ENCODE results near the gene ANKS1B. TPM values are rescaled to one million over a fixed set of nuclear protein-coding genes. Genes with fewer than 3 reads are reported as not detected.

Gene ANKS1B
- total RNA-seq, 1 experiment from 2014 or later = 18.8 TPM

- Mint-ChIP-seq H3K27ac (ENCODE audit: low read depth, unreplicated experiment) (no peak overlapping the region), H3K36me3 (ENCODE audit: insufficient read depth, unreplicated experiment) (peaks cover 7% of the 10 kb centered on the region), H3K4me1 (ENCODE audit: insufficient read depth, unreplicated experiment) (peaks cover 5% of the 10 kb centered on the region), H3K9me3 (ENCODE audit: unreplicated experiment) (no peaks in the 10 kb centered on the region), H3K4me3 (ENCODE audit: unreplicated experiment) (no peak overlapping the region), H3K27me3 (ENCODE audit: insufficient read depth, unreplicated experiment) (no peaks in the 10 kb centered on the region)
- CTCF ChIA-PET = interaction anchor here (0.7 kb wide), 1 partner anchor 911 kb away, joined by 3 read pairs; no protein-coding TSS in a partner anchor
- BruUV-seq (replicated peaks) = no TSS peak
- no peak for TF ChIP-seq CTCF (IDR thresholded peaks at IDR 0.05; ENCODE audit: unreplicated experiment)
- POLR2A ChIA-PET = no interaction called here
- intact Hi-C loops (cut with micrococcal nuclease) = no loop called here
- DNase-seq (ENCODE audit: unreplicated experiment) = no peak
These were observed 435.1 kb downstream of the ANKS1B start for GRCh38 chr12:99549651-99550050.

- intact Hi-C loops (cut with micrococcal nuclease) = no loop called here
- no TSS peak for BruUV-seq (replicated peaks)
- no peak overlapping the region for H3K4me3 Mint-ChIP-seq (ENCODE audit: unreplicated experiment)
- DNase-seq (ENCODE audit: unreplicated experiment) = no peak
- ChIA-PET POLR2A (no interaction called here), CTCF (interaction anchor here (0.5 to 0.7 kb wide), 2 partner anchors 24 to 911 kb away, joined by 3 read pairs; no protein-coding TSS in a partner anchor)
- no peak overlapping the region for H3K27ac Mint-ChIP-seq (ENCODE audit: low read depth, unreplicated experiment)
- no peaks in the 10 kb centered on the region for H3K27me3 Mint-ChIP-seq (ENCODE audit: insufficient read depth, unreplicated experiment)
- no peaks in the 10 kb centered on the region for H3K9me3 Mint-ChIP-seq (ENCODE audit: unreplicated experiment)
- TF ChIP-seq CTCF (IDR thresholded peaks at IDR 0.05; ENCODE audit: unreplicated experiment) = no peak
- H3K4me1 Mint-ChIP-seq (ENCODE audit: insufficient read depth, unreplicated experiment) = peaks cover 5% of the 10 kb centered on the region
- H3K36me3 Mint-ChIP-seq (ENCODE audit: insufficient read depth, unreplicated experiment) = peaks cover 7% of the 10 kb centered on the region
These were observed 435.5 kb downstream of the ANKS1B start for GRCh38 chr12:99549196-99549595.

- intact Hi-C loops (cut with micrococcal nuclease) = no loop called here
- no TSS peak for BruUV-seq (replicated peaks)
- POLR2A ChIA-PET = no interaction called here
- Mint-ChIP-seq H3K9me3 (ENCODE audit: unreplicated experiment) (no peaks in the 10 kb centered on the region), H3K27ac (ENCODE audit: low read depth, unreplicated experiment) (no peak overlapping the region), H3K36me3 (ENCODE audit: insufficient read depth, unreplicated experiment) (no peaks in the 10 kb centered on the region), H3K4me3 (ENCODE audit: unreplicated experiment) (no peak overlapping the region), H3K27me3 (ENCODE audit: insufficient read depth, unreplicated experiment) (no peaks in the 10 kb centered on the region), H3K4me1 (ENCODE audit: insufficient read depth, unreplicated experiment) (no peaks in the 10 kb centered on the region)
- CTCF ChIA-PET = no interaction called here
- no peak for DNase-seq (ENCODE audit: unreplicated experiment)
- no peak for TF ChIP-seq CTCF (IDR thresholded peaks at IDR 0.05; ENCODE audit: unreplicated experiment)
These were observed 440.3 kb downstream of the ANKS1B start for GRCh38 chr12:99544457-99544856.

- TF ChIP-seq CTCF (IDR thresholded peaks at IDR 0.05; ENCODE audit: unreplicated experiment) = no peak
- H3K4me3 Mint-ChIP-seq (ENCODE audit: unreplicated experiment) = no peak overlapping the region
- H3K36me3 Mint-ChIP-seq (ENCODE audit: insufficient read depth, unreplicated experiment) = no peaks in the 10 kb centered on the region
- ChIA-PET POLR2A (no interaction called here), CTCF (interaction anchor here (0.7 kb wide), 1 partner anchor 140 kb away, joined by 3 read pairs; no protein-coding TSS in a partner anchor)
- no peaks in the 10 kb centered on the region for H3K9me3 Mint-ChIP-seq (ENCODE audit: unreplicated experiment)
- no peaks in the 10 kb centered on the region for H3K27me3 Mint-ChIP-seq (ENCODE audit: insufficient read depth, unreplicated experiment)
- peaks cover 6% of the 10 kb centered on the region for H3K4me1 Mint-ChIP-seq (ENCODE audit: insufficient read depth, unreplicated experiment)
- H3K27ac Mint-ChIP-seq (ENCODE audit: low read depth, unreplicated experiment) = no peak overlapping the region
- BruUV-seq (replicated peaks) = no TSS peak
- peak; percentile 53 for DNase-seq (ENCODE audit: unreplicated experiment)
- intact Hi-C loops (cut with micrococcal nuclease) = no loop called here
These were observed 454.8 kb downstream of the ANKS1B start for GRCh38 chr12:99529966-99530365.

Measured in MCF 10A (cell line).